GM12891 (cell line): ENCODE results near the gene ENTPD2.
"Not testable (repeated sequence)": the region's sequence is repeated elsewhere in the genome, so short reads cannot be mapped to it uniquely, and the experiment has no call there.

Experiments used
- DNase-seq: peaks from one replicate; pipeline ENCODE4 v3.0.0; 2011; ENCODE audit warnings: low spot score; ENCODE audit not compliant: insufficient read length
- FAIRE-seq: peaks from 2 replicates; lab custom pipeline; 2011; peaks lifted over from hg19 to GRCh38; lab: Jason Lieb, UNC
- PAX5 ChIP-seq: IDR thresholded peaks from 2 replicates; pipeline ENCODE4 v1.6.1; 2011; ENCODE audit warnings: low read length, moderate library complexity, mild to moderate bottlenecking; ENCODE audit not compliant: insufficient read depth, severe bottlenecking
- POLR2A ChIP-seq: IDR thresholded peaks from 2 replicates; pipeline ENCODE4 v1.6.1; 2011; ENCODE audit warnings: low read depth, low read length, control low read depth
- POLR2AphosphoS5 ChIP-seq: IDR thresholded peaks from 2 replicates; pipeline ENCODE4 v1.6.1; 2011; ENCODE audit warnings: low read depth, low read length, control low read depth
- POU2F2 ChIP-seq: IDR thresholded peaks from 2 replicates; pipeline ENCODE4 v1.6.1; 2011; ENCODE audit warnings: low read depth, mild to moderate bottlenecking, control low read depth, low read length, moderate library complexity
- SPI1 ChIP-seq: IDR thresholded peaks from 2 replicates; pipeline ENCODE4 v1.6.1; 2011; ENCODE audit warnings: low read depth, low read length, control low read depth
- TAF1 ChIP-seq: IDR thresholded peaks from 2 replicates; pipeline ENCODE4 v1.6.1; 2011; ENCODE audit warnings: low read depth, low read length, control low read depth

The ENTPD2 gene

DNA sequence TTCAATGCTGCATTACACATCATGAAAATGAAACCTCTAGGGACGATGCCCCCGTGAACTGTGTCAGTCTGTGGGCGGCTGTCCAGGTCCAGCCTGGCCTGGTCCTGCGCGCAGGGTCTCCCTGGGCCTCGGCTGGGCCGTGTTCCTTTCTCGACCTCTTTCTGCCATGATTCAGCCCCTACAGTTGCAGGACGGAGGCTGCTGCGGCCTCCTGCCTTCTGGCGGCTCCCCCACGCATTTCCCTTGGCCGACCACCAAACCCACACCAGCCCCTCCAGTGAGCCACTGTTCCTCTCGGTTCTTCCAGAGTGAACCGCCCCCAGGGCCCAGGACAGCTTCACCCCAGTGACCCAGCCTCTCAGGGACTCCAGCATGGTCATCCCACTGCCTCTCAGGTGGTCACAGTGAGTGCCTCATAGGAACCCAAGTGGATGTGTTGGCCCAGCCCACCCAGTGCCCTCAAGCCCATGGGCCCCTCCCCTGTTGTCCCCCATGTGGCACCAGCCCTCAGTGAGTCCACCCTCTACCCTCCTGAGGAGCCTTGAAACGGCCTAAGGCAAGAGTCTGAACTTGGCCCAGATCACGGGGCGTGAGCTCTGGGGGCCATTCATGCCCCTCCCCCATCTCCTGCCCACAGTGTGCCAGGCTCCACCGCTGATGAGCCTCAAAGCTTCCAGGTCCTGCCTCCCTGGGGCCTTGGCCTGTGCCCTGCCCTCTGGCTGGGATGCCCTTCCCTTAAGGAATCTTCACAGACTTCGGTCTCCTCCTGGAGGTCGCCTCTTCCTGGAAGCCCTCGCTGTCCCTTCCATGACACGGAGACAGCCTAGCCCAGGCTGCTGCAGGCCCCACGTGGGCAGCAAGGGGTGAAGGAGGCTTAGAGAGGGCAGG, 47.5 kb downstream of the ENTPD2 start:
- DNase-seq (no peak), FAIRE-seq (no peak)
- TF ChIP-seq POU2F2, result no peak
- TF ChIP-seq PAX5, result no peak
- no peak for TF ChIP-seq TAF1
- TF ChIP-seq POLR2A, result no peak
- no peak for TF ChIP-seq POLR2AphosphoS5
- TF ChIP-seq SPI1, result no peak

- not testable (repeated sequence) for DNase-seq, FAIRE-seq
These were observed 49.6 kb downstream of the ENTPD2 start for GRCh38 chr9:137004285-137004684.

GRCh38 chr9:137002646-137003041, 51.2 kb downstream of the ENTPD2 start:
- TF ChIP-seq SPI1 (no peak), POLR2A (no peak), POU2F2 (no peak), TAF1 (no peak), PAX5 (no peak), POLR2AphosphoS5 (no peak)
- DNase-seq (no peak), FAIRE-seq (no peak)

DNA sequence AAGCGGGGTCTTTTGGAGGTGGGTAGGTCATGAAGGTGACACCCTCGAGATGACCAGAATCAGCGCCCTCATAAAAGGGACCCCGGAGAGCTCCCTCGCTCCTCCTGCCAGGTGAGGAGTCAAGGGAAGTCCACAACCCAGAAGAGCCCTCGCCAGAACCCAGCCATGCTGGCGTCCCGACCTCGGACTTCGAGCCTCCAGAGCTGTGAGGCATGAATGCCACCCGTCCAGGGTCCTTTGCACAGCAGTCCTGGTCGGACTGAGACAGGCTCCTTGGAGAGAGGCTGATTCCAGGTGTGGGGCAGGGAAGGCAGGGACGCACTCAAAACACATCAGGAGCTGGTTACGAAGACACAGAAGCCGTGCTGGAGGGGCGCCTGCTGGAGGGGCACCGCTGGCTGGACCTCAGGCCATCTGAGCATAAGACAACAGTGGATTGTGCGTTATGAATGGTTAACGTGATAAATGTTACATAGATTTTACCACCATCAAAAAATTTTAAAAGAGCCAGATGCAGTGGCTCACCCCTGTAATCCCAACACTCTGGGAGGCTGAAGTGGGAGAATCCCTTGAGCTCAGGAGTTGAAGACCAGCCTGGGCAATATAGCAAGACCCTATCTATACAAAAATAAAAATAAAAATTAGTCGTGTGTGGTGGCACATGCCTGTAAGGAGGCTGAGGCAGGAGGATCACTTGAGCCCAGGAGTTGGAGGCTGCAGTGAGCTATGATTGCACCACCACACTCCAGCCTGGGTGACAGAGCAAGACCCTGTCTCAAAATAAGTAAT, 51.8 kb downstream of the ENTPD2 start:
- FAIRE-seq, result no peak
- DNase-seq, result no peak
- no peak for TF ChIP-seq POLR2AphosphoS5
- TF ChIP-seq TAF1, result no peak
- no peak for TF ChIP-seq POU2F2
- TF ChIP-seq POLR2A, result no peak
- no peak for TF ChIP-seq PAX5
- TF ChIP-seq SPI1, result no peak

DNA sequence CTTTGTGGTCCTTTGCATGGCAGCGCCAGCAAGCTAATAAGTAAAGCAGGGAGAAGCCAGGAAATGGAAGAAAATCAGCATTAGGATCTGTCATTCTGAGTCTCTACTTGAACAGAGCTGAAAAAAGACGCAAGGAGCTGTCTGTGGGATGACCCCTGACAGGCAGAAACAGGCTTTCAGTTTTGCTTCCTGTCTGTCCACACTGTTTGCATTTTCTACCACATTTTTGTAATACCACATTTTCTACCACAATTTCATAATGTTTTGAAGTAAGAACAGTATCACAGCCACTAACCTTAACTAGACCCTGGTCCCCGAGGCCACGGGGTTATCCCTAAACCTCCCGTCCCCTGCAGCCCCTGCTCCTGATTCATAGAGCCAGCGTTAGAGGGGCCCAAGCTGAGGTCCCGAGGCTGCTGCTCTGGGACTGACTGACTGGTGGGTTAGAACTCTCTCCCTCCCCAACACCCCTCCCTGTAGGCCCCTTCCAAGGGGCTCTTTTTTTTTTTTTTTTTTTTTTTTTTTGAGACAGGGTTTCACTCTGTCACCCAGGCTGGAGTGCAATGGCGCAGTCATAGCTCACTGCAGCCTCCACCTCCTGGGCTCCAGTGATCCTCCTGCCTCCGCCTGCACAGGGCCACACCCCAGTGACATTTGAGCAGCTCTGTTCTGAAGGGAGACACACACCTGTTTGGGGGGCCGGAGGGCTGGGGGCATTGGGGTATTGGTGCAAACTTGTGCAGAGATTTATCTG, 53.5 kb downstream of the ENTPD2 start:
- FAIRE-seq, result peak; percentile 92

More for the DNA sequence above, 53.5 kb downstream of the ENTPD2 start:
- TF ChIP-seq POU2F2, result peak; percentile 95
- no peak for TF ChIP-seq POLR2A
- no peak for TF ChIP-seq PAX5
- TF ChIP-seq TAF1, result no peak
- peak; percentile 54 for TF ChIP-seq SPI1
- no peak for TF ChIP-seq POLR2AphosphoS5
- peak; percentile 74 for DNase-seq
